HG02759 (cell line): ENCODE results near the gene MBD4.
"Not testable (repeated sequence)": the region's sequence is repeated elsewhere in the genome, so short reads cannot be mapped to it uniquely, and the experiment has no call there.

Experiments
- ATAC-seq: cut with Tn5 transposase; IDR thresholded peaks from one replicate; pipeline ENCODE4 v1.9.1; 2021; ENCODE audit warnings: mild to moderate bottlenecking, moderate library complexity; ENCODE audit not compliant: unreplicated experiment

Gene MBD4

DNA sequence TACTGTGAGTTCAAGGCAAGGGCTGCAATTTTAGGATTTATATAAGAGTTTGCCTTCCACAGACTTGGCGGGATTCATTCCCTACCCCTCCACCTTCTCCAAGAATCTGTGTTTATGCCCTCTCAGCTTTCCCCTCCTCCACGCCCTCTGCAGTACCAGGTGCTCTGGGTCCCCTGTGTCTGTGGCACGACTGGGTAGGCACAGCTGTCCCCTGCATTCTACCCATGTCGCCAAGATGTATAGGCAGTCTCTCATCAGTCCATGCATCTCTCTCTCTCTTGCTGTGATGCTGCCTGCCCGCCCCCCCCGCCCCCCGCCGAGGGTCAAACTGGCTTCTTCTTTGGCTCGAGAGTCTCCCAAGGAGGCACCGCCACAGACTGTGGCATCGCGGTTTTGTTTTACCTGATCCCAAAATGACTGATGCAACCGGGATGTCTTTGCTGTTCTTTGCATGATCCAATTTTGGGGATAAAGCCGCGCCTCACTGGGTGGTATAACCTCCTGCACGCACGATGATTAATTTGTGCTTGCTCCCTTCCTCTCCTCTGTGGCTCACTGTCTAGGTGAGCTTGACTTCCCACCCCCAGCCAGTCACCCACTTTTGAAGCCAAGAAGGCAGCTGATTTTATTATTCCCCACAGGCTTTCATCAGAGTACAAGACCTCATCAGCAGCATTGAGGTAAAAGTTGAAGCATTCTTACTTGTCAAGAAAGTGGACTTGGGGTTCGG, 55.0 kb downstream of the MBD4 start:
- no peak for ATAC-seq

- ATAC-seq: not testable (repeated sequence)
Observed at GRCh38 chr3:129384103-129384502, 55.6 kb downstream of the MBD4 start.

DNA sequence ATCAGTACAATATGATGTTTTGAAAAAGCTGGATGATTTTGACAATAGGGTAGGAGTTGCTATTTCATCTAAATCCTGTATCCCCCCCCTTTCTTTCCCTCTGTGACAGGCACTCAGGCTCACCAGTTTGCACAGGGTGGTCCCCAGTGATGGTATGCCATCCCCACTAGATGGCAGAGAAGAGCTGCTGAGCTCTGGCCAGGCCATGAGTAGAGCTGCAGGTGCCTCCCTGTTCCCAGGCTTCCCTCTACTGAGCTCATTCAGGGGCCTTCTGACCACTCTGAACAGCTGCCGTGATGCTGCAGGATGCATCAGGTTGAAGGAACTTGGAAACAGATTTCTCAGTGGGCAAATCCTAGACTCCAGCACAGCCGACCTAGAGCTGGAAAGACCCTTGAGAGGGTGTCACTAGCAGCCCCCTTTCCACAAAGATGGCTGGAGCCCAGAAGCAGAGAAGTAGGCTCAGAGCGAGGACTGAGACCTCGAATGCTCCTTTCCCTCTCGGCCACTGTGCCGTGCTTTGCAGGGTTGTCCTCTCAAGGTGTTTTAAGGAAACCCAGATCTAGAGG, 56.4 kb downstream of the MBD4 start:
- peak; percentile 92 for ATAC-seq

DNA sequence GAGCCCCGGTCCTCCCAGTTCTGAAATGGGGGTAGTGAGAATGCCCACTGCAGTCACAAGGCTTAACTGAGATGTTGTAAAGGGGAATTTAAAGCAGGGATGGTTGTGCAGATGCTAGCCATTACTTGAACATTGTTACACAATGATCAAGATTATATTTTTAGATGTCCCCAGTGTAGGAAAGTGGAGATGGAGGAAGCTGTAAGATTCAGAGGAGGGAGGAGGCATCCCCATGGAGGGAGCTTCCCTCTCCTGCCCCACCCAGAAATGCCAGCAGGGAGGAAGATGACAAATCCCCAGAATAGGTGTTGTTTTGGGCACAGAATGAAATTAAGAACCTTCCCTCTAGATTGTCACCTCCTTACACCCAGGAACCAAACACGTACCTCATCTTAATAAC, 57.4 kb downstream of the MBD4 start:
- ATAC-seq: no peak
